Measurements from ENCODE around the gene CRTC1.

- TF ChIP-seq, protein P1, sequence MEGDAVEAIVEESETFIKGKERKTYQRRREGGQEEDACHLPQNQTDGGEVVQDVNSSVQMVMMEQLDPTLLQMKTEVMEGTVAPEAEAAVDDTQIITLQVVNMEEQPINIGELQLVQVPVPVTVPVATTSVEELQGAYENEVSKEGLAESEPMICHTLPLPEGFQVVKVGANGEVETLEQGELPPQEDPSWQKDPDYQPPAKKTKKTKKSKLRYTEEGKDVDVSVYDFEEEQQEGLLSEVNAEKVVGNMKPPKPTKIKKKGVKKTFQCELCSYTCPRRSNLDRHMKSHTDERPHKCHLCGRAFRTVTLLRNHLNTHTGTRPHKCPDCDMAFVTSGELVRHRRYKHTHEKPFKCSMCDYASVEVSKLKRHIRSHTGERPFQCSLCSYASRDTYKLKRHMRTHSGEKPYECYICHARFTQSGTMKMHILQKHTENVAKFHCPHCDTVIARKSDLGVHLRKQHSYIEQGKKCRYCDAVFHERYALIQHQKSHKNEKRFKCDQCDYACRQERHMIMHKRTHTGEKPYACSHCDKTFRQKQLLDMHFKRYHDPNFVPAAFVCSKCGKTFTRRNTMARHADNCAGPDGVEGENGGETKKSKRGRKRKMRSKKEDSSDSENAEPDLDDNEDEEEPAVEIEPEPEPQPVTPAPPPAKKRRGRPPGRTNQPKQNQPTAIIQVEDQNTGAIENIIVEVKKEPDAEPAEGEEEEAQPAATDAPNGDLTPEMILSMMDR (IDR thresholded peaks at IDR 0.05; ENCODE audit: borderline replicate concordance, extremely low read depth, low read length, poor library complexity, severe bottlenecking) = no peak
- TF ChIP-seq EZH2 (IDR thresholded peaks at IDR 0.05; ENCODE audit: borderline replicate concordance, low read depth, low read length, severe bottlenecking) = no peak
Measured at GRCh38 chr19:18749362-18750231, 66.1 kb downstream of the CRTC1 start.
